Gastrocnemius medialis (tissue), 4 donors: ENCODE measurements around the gene KMT5C.

ENCODE experiments used
- POLR2A ChIP-seq, 2 donors: fragments of 450-650 bp; IDR thresholded peaks; one replicate each; pipeline ENCODE4 v1.6.1; 2017; ENCODE audit warnings: antibody characterized with exemption in 2 of 2, mild to moderate bottlenecking in 2 of 2, moderate library complexity in 2 of 2
- TF ChIP-seq, protein P1 (sequence below), 5 experiments: fragments of 450-650 bp in 3 of 5; fragments of 200-600 bp in 2 of 5; sonication (generic) in 2 of 5; IDR thresholded peaks in 4 of 5; conservative IDR thresholded peaks in 1 of 5; 1 replicate in 4 of 5; 2 replicates in 1 of 5; pipeline ENCODE4 v1.5.1; 2016 to 2019; ENCODE audit warnings: antibody characterized with exemption in 5 of 5, mild to moderate bottlenecking in 3 of 5, moderate library complexity in 3 of 5

DNA sequence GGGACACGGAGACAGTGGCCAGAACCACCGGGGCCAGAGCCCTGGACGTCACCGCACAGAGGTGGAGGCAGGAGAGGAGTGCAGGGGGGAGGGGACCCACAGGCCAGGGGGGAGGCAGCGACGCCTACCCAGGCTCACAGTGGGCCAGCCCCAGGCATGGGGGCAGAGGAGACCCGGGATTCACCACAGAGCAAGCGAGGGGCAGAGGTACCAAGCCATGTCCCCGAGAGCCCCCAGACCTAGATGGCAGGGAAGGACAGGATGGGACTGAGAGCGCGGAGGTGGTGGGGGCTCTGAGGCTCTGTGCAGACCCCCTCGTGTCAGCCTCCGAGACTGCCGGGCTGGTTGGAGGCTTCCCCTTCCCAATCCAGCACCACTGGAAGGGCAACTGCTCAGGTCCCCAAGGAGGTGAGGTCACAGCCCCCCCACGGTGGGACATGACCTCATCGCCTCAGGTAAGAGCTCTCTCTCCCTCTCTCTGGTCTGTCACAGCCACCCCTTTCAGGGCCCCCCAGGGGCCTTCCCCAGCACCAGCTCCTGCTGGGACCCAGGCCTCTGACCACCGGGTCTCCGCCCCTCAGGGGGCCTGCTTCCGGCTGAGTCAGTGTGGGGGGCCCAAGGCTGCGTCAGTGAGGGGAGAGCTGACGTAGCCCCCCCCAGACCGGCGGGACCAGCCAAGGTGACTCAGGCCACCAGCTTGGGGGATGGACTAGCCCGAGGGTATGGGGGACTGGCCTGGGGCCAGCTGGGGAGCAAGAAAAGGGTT is 32.8 kb downstream of the KMT5C start:
- TF ChIP-seq, protein P1, sequence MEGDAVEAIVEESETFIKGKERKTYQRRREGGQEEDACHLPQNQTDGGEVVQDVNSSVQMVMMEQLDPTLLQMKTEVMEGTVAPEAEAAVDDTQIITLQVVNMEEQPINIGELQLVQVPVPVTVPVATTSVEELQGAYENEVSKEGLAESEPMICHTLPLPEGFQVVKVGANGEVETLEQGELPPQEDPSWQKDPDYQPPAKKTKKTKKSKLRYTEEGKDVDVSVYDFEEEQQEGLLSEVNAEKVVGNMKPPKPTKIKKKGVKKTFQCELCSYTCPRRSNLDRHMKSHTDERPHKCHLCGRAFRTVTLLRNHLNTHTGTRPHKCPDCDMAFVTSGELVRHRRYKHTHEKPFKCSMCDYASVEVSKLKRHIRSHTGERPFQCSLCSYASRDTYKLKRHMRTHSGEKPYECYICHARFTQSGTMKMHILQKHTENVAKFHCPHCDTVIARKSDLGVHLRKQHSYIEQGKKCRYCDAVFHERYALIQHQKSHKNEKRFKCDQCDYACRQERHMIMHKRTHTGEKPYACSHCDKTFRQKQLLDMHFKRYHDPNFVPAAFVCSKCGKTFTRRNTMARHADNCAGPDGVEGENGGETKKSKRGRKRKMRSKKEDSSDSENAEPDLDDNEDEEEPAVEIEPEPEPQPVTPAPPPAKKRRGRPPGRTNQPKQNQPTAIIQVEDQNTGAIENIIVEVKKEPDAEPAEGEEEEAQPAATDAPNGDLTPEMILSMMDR (IDR thresholded peaks at IDR 0.05 in 4 of 5, conservative IDR thresholded peaks at IDR 0.05 in 1 of 5), result no peak
- no peak for TF ChIP-seq POLR2A (IDR thresholded peaks at IDR 0.05)
